NAMALWA (cell line): Measurements from ENCODE around the gene OBSCN.
"Not testable (repeated sequence)": the region's sequence is repeated elsewhere in the genome, so short reads cannot be mapped to it uniquely, and the experiment has no call there.

Experiments used
- DNase-seq: peaks from one replicate; pipeline ENCODE4 v3.0.0-alpha.2; 2015; ENCODE audit warnings: low spot score

The OBSCN gene

DNA sequence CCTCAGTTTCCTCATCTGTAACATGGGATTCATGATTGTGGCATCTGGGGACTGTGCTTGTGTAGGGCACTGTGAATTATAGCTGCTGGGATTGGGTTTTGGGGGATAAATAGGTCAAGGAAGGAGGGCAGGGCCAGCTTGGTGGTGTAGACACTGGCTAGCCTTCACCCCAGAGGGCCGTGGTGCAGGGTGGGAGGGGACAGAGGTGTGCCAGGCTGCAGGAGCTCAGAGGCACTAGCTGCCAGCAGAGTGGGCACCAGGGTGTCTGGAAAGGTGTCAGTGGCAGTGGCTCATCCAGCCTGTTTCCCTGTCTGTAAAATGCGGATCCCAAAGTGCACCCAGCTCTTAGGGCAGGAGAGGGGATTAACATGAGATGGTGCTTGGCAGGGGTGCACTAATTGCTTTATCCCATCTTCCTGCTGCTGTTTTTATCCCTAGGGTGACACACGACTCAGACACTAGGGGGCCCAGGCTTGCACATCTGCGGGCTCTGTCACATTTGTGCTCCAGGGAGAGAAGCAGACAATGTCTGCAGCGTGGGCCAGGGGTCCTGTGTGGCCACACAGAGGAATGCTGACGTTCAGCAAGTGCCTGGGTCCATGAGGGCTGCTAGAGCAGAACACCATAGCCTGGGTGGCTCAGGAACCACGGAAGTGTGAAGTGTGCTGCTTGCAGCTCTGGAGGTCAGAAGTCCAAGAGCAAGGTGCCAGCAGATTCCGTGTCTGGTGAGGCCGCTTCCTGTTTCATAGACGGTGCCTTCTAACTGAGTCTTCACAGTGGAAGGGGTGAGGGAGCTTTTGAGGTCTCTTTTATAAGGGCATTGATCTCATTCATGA is 19.3 kb downstream of the OBSCN start:
- DNase-seq, result peak; percentile 26

DNA sequence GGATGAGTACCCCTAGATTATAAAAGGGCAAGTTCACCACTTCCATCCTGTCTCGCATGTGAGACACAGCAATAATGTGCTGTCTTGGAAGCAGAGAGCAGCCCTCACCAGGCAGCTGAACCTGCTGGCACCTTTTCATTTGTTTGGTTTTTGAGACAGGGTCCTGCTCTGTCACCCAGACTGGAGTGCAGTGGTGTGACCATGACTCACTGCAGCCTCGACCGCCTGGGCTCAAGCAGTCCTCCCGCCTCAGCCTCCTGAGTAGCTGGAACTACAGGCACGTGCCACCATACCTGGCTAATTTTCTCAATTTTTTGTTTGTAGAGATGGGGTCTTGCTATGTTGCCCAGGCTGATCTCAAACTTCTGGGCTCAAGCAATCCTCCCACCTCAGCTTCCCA is 20.3 kb downstream of the OBSCN start:
- not testable (repeated sequence) for DNase-seq

DNA sequence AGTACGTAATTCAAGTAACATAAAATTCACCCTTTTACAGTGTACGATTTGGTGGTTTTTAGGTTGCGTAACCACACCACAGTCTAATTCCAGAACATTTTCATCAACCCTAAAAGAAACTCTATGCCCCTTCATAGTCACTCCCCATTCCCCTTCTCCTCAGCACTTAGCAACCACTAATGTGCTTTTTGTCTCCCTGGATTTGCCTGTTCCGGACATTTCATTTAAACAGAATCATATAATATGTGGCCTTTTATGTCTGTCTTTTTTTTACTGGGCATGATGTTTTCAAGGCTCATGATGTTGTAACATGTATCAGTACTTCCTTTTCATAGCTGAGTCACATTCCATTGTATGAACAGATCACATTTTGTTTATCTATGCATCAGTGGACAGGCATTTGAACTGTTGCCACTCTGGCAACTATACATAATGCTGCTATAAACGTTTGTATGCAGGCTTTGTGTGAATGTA is 20.8 kb downstream of the OBSCN start:
- no peak for DNase-seq

DNA sequence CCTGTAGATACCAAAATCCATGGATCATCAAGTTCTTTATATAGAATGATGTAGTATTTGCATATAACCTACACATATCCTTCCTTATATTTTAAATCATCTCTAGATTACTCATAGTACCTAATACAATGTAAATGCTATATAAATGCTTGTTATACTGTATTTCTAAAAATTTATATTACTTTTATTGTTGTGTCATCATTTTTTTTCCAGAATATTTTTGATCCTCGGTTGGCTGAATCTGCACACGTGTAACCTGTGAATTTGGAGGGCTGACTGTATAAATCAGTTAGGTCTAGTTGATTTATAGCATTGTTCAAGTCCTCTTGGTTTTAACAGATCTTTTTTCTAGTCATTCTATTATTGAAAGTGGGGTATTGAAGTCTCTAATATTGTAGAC is 23.3 kb downstream of the OBSCN start:
- no peak for DNase-seq

DNA sequence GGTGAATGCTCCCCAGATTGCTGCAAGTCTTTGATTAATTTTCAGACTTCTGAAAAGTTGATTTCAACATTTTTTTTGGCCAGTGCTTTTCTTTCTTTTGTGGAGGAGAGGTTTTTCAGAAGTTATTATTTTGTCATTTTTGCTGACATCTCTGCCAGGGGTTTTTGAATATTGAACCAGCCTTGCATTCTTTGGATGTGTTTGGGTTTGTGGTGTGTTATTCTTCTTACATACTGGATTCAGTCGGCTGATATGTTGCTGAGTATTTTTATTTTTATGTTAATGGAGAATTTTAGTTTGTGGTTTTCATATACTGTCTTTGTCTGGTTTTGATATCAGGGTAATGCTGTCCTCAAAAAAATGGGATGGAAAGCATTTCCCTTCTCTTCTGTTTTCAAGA is 25.3 kb downstream of the OBSCN start:
- DNase-seq, result no peak

DNA sequence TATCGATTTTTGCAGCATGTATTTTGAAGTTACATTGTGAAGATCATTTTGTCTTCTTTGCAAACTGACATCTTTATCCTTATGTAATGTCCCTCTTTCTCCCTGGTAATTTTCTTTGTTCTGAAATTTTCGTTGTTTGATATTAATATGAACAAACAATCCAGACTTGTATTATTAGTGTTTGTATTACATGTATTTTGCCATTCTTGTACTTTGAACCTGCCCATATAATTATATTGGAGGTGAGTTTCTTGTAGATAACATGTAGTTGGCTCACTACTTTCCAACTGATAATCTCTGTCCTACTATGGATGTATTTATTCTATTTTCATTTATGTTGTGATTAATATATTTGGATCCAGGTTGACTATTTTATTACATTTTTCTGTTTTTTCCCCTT is 27.1 kb downstream of the OBSCN start:
- DNase-seq, result no peak

DNA sequence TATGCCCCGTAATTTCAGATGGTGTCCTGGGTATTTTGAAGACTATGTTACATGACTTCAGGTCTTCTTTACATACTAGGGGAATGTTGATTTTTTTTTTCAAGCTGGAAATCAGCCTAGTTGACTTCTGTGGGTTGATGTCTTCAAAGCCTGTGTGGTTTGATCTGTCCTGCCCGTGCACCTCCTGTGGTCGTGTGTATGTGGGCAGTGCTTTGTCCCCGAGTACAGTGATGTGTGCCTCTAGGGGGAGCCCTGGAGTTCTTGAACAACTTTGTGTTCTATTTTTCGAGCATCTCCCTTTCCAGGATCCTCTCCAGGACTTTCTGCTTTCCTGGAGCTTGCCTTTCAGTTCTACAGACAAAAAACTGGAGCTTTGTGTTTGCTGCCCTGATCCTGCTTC is 28.9 kb downstream of the OBSCN start:
- DNase-seq, result peak; percentile 67

DNA sequence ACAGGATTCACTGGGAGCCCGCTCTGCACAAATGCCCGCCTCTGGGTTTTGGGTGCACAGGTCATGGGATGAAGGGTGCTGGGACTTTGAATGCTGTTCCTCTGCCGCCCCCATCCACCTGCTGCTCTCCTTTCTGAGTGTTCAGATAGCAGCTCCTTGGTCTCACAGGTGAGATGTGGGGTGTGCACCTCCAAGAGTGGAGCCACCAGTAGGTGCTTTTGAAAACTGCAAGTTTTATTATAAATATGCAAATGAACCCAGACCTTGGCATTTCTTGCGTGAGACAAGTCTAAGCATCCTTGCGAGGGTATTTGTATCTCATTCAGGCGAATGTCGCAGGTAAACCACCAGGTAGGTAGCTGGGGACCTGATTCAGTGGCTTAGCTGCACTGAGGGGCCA is 30.2 kb downstream of the OBSCN start:
- DNase-seq, result peak; percentile 20

DNA sequence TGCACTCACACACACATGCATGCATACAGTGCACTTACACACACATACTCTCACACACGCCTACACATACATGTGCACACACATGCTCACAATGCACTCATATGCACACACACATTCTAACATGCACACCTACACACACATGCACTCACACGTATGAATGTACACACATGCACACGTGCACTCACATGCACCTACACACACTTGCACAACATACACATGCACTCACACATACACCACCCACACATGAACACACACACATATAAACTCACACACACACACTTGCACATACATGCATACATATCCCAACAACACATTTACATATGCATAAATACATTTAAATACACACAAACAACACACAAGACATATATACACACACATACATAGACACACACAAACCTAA is 30.6 kb downstream of the OBSCN start:
- DNase-seq, result no peak

DNA sequence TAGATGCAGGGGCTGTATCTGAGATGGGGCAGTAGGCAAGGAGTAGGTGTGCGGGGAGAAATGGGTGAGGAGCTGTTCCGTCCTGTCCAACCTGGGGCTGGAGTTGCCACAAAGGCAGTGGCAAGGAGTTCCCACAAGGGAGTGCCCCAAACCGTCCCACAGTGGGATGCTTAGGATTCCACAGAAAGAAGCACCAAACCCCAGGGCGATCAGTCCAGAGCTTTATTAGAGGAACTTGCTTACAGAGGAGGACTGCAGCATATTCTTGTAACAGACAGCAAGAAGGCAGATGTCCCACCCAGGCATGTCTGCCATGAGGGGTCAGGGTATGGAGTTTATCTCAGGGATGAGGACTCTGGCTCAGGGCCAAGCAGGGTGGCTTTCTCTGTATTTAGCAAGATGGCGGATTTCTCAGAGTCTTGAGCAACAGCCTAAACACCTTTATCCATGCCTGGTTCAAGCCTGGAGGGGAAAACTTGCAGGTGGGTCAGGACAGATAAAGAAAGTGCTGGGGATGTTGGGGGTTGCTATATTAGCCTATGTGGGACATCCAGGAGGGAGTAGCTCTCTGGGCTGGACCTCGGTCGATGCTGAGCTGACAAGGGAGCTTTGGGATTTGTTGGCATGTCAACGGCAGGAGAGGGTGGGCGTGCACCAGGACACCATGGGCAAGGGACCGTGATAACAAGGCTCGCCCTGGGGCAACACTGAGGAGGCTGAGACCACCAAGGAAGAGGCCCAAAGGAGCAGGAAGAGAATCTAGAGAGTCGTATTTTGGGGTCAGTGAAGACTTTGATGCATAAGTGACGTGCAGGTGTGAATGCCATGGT is 32.8 kb downstream of the OBSCN start:
- DNase-seq, result no peak

DNA sequence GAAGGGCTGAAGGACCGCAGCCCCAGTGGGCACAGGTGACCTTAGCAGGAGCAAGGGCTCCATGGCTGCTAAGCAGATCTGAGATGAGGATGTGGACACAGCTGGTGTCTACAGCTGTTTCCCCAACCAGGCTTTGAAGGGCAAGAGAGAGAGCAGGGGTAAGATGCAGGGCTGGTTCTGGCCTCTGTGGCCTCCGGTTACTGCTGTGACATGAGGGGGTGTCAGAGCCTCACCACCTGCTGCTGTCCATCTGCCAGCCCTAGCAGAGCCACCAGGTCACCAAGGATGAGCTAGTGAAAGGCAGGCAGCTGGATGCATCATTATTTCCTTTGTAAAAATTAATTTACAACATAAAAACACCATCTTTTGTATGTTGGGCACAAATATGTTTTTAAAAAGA is 33.4 kb downstream of the OBSCN start:
- DNase-seq, result no peak

DNA sequence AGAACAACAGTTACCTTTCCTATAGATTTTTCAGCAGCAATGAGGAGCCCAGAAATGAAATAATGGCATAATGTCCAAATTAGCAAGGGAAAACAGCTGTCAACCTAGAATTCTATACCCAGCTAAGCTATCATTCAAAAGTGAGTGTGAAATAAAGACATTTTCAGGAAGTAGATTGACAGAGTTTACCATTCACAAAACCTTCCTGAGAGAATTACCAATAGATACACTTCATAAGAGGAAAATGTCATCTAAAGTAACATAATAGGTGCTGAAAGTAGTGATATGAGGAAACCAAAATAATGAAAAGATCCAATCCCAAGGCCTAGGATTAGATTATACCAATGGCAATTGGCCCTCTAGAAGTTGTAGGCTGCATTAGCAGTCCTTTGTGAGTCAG is 34.6 kb downstream of the OBSCN start:
- DNase-seq, result no peak

DNA sequence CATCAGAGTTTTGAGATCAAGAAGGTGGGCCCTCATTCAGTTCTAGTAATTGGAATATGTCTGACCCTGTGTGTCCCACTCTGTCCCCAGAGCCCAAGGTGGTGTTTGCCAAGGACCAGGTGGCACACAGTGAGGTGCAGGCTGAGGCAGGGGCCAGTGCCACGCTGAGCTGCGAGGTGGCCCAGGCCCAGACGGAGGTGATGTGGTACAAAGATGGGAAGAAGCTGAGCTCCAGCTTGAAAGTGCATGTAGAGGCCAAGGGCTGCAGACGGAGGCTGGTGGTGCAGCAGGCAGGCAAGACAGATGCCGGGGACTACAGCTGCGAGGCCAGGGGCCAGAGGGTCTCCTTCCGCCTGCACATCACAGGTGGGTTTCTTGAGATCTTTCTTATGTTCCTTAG is 35.2 kb downstream of the OBSCN start:
- no peak for DNase-seq

DNA sequence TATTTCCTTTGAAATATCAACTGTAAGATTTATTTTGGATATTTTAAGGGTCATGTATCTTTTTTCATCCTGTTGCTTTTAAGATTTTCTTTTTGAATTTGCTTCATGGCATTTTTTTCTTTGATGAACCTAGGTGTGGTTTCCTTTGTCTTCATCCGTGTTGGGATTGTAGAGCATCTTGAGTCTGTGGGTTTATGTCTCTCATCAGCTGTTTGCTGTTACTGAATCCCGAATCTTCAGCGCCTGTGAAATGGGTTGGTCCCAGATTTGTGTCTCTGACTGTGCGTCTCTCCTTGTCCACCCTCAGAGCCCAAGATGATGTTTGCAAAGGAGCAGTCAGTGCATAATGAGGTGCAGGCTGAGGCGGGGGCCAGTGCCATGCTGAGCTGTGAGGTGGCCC is 36.1 kb downstream of the OBSCN start:
- not testable (repeated sequence) for DNase-seq

DNA sequence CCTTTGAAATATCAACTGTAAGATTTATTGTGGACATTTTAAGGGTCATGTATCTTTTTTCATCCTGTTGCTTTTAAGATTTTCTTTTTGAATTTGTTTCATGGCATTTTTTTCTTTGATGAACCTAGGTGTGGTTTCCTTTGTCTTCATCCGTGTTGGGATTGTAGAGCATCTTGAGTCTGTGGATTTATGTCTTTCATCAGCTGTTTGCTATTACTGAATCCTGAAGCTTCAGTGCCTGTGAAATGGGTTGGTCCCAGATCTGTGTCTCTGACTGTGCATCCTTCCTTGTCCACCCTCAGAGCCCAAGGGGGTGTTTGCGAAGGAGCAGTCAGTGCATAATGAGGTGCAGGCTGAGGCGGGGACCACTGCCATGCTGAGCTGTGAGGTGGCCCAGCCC is 37.3 kb downstream of the OBSCN start:
- no peak for DNase-seq

DNA sequence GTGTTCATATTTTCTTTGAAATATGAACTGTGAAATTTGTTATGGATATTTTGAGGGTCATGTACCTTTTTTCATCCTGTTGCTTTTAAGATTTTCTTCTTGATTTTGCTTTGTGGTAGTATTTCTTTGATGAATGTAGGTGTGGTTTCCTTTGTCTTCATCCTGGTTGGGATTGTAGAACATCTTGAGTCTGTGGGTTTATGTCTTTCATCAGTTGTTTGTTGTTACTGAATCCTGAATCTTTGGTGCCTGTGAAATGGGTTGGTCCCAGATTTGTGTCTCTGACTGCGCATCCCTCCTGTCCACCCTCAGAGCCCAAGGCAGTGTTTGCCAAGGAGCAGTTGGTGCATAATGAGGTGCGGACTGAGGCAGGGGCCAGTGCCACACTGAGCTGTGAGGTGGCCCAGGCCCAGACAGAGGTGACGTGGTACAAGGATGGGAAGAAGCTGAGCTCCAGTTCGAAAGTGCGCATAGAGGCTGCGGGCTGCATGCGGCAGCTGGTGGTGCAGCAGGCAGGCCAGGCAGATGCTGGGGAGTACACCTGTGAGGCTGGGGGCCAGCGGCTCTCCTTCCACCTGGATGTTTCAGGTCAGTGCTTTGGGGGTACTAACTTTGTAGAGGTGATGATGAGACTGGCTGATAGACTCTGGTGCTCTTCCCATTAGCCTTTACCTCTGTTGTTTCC is 38.5 kb downstream of the OBSCN start:
- DNase-seq, result no peak

DNA sequence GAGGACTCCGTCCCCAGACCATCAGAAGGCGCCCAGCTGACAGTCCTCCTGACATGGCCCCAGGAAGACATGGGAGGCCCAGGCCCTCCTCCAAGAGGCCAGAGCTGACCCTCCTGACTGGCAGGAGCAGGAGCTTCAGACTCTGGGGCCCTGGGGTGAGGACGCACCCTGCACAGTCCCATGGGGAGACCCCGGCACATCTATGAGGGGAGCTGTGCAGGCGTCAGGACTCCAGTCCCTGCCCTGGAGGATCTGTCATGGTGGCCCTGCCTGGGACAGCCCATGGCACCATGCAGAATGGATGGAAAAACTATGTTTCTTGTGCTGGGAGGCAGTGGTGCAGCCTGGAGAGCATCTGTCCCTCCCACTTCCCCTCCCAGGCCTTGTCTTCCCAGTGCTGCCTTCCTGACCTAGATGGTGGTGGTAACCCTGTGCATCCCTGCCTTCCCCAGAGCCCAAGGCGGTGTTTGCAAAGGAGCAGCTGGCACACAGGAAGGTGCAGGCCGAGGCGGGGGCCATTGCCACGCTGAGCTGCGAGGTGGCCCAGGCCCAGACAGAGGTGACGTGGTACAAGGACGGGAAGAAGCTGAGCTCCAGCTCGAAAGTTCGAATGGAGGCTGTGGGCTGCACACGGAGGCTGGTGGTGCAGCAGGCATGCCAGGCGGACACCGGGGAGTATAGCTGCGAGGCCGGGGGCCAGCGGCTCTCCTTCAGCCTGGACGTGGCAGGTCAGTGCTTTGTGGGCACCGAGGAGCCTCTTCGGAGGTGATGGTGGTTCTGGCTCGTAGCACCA is 41.9 kb downstream of the OBSCN start:
- DNase-seq, result no peak

DNA sequence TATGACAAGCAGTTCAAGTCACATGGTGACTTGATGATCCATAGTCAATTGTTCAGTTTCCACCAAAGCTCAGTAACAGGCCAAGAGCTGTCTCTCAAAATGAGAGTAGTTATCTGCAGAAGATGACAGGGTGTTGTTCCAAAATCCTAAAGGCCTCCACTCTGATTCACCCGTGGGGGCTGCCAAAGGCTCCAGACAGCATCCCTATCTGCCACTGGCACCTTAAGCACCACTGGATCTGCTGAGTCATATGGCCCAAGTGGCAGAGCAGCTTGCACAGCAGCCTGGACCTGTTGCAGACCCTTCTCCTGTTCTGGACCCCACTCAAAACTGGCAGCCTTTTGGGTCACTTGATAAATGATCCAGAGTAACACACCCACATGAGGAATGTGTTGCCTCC is 44.6 kb downstream of the OBSCN start:
- DNase-seq, result not testable (repeated sequence)

DNA sequence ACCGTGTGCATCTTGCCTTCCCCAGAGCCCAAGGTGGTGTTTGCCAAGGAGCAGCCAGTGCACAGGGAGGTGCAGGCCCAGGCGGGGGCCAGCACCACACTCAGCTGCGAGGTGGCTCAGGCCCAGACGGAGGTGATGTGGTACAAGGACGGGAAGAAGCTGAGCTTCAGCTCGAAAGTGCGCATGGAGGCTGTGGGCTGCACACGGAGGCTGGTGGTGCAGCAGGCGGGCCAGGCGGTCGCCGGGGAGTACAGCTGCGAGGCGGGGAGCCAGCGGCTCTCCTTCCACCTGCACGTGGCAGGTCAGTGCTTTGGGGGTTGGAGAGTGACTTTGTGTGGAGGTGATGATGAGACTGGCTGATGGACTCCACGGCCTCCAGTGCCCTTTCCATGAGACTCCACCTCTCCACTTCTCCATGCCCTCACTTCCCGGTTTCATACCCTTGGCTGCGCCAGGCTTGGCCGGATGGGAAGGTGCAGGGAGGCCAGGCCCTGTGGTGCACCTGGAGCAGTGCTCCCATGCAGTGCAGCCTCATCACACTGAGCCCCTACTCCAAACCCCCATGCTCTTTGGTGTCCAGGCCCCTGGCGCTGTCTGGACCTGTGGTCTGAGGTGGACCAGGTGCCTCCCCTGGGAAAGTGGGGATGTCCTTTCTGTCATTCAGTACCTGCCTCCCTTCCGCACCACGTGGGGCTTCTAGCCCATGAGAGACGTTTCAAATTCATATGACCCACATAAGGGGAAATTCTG is 49.0 kb downstream of the OBSCN start:
- DNase-seq, result no peak

DNA sequence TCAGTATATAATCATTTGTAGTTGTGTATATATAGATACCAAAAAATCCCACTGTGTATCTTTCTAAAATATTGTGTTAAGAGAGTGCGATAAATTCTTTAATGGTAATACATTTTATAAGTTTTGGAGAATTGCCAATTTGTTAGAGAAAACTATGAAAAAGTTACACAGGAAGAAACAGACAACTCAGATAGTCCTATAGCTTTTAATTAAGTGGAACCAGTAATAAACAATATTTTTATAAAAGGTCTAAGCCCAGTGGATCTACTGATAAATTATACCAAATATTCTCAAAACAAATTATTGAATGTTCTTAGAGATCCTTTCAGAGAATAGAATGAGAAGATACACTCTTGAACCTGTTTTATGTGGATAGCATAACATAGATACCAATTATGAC is 50.6 kb downstream of the OBSCN start:
- DNase-seq, result no peak

DNA sequence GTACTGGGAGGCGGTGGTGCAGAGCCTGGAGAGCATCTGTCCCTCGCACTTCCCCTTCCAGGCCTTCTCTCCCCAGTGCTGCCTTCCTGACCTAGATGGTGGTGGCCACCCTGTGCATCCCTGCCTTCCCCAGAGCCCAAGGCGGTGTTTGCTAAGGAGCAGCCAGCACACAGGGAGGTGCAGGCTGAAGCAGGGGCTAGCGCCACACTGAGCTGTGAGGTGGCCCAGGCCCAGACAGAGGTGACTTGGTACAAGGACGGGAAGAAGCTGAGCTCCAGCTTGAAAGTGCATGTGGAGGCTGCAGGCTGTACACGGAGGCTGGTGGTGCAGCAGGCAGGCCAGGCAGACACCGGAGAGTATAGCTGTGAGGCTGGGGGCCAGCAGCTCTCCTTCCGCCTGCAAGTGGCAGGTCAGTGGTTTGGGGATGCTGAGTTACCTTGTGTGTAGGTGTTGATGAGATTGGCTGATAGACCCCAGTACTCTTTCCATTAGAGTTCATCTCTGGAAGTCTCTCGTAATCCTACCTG is 51.6 kb downstream of the OBSCN start:
- no peak for DNase-seq
